ENCODE data around the gene RGS7. TPM values are rescaled to one million over a fixed set of nuclear protein-coding genes. Genes with fewer than 3 reads are reported as not detected.

RGS7 gene
- total RNA-seq, 1 experiment from 2014 or later, result 1.0 TPM

DNA sequence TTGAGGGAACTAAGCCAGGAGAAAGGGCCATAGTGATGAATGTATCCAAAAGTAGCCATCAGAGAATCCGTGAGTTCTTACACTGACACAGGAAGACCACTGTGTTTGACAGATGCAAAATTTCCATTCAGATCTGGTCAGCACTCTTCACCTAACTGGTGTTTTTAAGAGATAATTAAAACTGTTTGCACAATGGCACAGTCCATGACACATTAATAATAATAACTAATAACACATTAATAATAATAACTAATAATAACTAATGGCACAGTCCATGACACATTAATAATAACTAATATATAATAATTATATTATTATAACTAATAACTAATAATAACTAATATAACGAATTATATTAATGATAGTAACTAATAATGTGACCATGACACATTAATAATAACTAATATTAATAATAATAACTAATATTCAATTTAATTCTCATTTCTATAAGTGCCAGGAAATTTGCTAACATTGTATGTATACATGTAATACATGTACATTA is 195.8 kb downstream of the RGS7 start:
- TF ChIP-seq, protein P1, sequence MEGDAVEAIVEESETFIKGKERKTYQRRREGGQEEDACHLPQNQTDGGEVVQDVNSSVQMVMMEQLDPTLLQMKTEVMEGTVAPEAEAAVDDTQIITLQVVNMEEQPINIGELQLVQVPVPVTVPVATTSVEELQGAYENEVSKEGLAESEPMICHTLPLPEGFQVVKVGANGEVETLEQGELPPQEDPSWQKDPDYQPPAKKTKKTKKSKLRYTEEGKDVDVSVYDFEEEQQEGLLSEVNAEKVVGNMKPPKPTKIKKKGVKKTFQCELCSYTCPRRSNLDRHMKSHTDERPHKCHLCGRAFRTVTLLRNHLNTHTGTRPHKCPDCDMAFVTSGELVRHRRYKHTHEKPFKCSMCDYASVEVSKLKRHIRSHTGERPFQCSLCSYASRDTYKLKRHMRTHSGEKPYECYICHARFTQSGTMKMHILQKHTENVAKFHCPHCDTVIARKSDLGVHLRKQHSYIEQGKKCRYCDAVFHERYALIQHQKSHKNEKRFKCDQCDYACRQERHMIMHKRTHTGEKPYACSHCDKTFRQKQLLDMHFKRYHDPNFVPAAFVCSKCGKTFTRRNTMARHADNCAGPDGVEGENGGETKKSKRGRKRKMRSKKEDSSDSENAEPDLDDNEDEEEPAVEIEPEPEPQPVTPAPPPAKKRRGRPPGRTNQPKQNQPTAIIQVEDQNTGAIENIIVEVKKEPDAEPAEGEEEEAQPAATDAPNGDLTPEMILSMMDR (IDR thresholded peaks at IDR 0.05; ENCODE audit: unreplicated experiment), result no peak
- BruUV-seq (replicated peaks), result no TSS peak
- peaks cover 12% of the 10 kb centered on the region for H3K4me1 Mint-ChIP-seq (ENCODE audit: low read depth, unreplicated experiment)
- no peak for DNase-seq
- CTCF ChIA-PET, result no interaction called here
- intact Hi-C loops (cut with micrococcal nuclease; ENCODE audit: unreplicated experiment), result no loop called here
- no peak overlapping the region for H3K4me3 Mint-ChIP-seq (ENCODE audit: low read depth, unreplicated experiment)
- no peak overlapping the region for H3K27ac Mint-ChIP-seq (ENCODE audit: unreplicated experiment)
- no peaks in the 10 kb centered on the region for H3K9me3 Mint-ChIP-seq (ENCODE audit: low read depth, unreplicated experiment)
- H3K27me3 Mint-ChIP-seq (ENCODE audit: unreplicated experiment), result no peaks in the 10 kb centered on the region
- H3K36me3 Mint-ChIP-seq (ENCODE audit: insufficient read depth, unreplicated experiment), result peaks cover 10% of the 10 kb centered on the region

DNA sequence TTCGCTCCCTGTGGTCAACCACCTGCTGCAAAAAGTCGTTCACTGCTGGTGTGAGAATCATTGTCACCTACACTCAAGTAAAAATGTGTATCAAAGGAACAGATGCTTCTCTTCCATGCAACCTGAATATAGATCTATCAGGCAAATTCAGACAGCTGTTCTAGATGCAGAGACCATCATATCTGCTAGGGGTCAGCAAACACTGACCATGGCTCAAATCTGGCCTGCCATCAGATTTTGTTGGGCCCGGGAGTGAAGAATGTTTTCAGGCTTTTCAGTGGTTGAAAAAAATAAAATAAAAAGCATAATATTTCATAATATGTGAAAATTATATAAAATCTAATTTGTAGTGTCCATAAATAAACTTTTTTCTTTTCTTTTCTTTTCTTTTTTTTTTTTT is 199.6 kb downstream of the RGS7 start:
- TF ChIP-seq, protein P1 (IDR thresholded peaks at IDR 0.05; ENCODE audit: unreplicated experiment), result no peak
- Mint-ChIP-seq H3K36me3 (ENCODE audit: insufficient read depth, unreplicated experiment) (peaks cover 16% of the 10 kb centered on the region), H3K27ac (ENCODE audit: unreplicated experiment) (peak overlapping the region; percentile 92), H3K4me3 (ENCODE audit: low read depth, unreplicated experiment) (no peak overlapping the region), H3K4me1 (ENCODE audit: low read depth, unreplicated experiment) (peaks cover 21% of the 10 kb centered on the region), H3K27me3 (ENCODE audit: unreplicated experiment) (no peaks in the 10 kb centered on the region), H3K9me3 (ENCODE audit: low read depth, unreplicated experiment) (no peaks in the 10 kb centered on the region)
- peak; percentile 9 for DNase-seq
- CTCF ChIA-PET, result interaction anchor here (0.6 to 2.0 kb wide), 2 partner anchors 158 to 328 kb away, joined by 4 to 7 read pairs; no protein-coding TSS in a partner anchor
- no TSS peak for BruUV-seq (replicated peaks)
- intact Hi-C loops (cut with micrococcal nuclease; ENCODE audit: unreplicated experiment), result loop anchor here (2.0 to 10.0 kb wide), 3 partner anchors 33 to 193 kb away; no protein-coding TSS in a partner anchor

DNA sequence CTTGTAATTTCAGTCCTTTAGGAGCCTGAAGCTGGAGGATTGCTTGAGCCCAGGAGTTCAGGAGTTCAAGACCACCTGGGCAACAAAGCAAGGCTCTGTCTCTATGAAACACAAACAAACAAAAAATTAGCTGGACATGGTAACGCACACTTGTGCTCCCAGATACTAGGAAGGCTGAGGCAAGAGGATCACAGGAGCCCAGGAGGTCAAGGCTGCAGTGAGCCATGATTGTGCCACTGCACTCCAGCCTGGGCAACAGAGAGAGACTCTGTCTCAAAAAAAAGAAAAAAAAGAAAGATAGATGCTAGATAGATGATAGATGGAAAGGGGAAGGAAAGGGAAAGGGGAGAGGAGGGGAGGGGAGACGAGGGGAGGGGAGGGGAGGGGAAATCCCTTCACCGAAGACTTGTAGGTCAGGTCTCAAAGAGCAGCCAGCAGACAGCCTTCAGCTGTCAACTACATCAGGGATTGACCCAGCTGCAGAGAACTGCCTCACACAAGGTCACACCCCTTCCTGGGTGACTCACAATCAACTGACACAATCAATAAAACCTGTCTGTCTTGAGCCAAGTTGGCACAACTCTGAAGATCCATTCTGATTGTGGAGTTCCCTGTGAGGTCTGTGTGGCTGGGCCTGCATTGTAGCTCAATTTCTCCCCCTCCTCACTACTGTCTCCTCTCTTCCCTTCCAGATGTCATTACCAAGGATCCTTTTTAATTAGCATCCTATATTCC is 200.6 kb downstream of the RGS7 start:
- BruUV-seq (replicated peaks), result no TSS peak
- Mint-ChIP-seq H3K4me3 (ENCODE audit: low read depth, unreplicated experiment) (peak overlapping the region; percentile 45), H3K9me3 (ENCODE audit: low read depth, unreplicated experiment) (no peaks in the 10 kb centered on the region), H3K36me3 (ENCODE audit: insufficient read depth, unreplicated experiment) (peaks cover 16% of the 10 kb centered on the region), H3K27me3 (ENCODE audit: unreplicated experiment) (no peaks in the 10 kb centered on the region), H3K4me1 (ENCODE audit: low read depth, unreplicated experiment) (peaks cover 21% of the 10 kb centered on the region), H3K27ac (ENCODE audit: unreplicated experiment) (peak overlapping the region; percentile 92)
- intact Hi-C loops (cut with micrococcal nuclease; ENCODE audit: unreplicated experiment), result loop anchor here (2.0 to 10.0 kb wide), 3 partner anchors 34 to 192 kb away; no protein-coding TSS in a partner anchor
- CTCF ChIA-PET, result interaction anchor here (0.5 to 2.0 kb wide), 6 partner anchors 25 to 329 kb away, joined by 3 to 7 read pairs (median 5); no protein-coding TSS in a partner anchor
- TF ChIP-seq, protein P1 (IDR thresholded peaks at IDR 0.05; ENCODE audit: unreplicated experiment), result no peak
- peak; percentile 85 for DNase-seq

DNA sequence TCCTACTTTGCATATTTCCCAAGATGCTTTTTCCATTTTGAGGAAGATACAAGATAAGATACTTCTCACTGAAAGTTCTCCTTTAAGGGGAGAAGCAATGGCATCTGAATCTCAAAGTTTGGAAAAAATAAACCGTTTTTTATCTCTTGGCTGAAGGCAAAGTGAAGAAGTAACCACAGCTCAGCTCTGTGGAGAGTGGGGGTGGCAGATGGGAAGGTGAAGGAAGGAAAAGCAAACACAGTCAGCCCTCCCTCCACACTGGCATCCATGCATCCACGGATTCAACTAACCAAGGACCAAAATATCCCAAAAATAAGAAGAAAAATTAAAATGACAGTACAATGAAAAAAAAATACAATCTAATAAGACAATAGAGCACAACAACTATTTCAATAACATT is 211.1 kb downstream of the RGS7 start:
- TF ChIP-seq, protein P1 (IDR thresholded peaks at IDR 0.05; ENCODE audit: unreplicated experiment), result no peak
- peaks cover 5% of the 10 kb centered on the region for H3K4me1 Mint-ChIP-seq (ENCODE audit: low read depth, unreplicated experiment)
- peaks cover 4% of the 10 kb centered on the region for H3K9me3 Mint-ChIP-seq (ENCODE audit: low read depth, unreplicated experiment)
- intact Hi-C loops (cut with micrococcal nuclease; ENCODE audit: unreplicated experiment), result no loop called here
- H3K36me3 Mint-ChIP-seq (ENCODE audit: insufficient read depth, unreplicated experiment), result no peaks in the 10 kb centered on the region
- BruUV-seq (replicated peaks), result no TSS peak
- no peak overlapping the region for H3K4me3 Mint-ChIP-seq (ENCODE audit: low read depth, unreplicated experiment)
- no peak overlapping the region for H3K27ac Mint-ChIP-seq (ENCODE audit: unreplicated experiment)
- CTCF ChIA-PET, result no interaction called here
- DNase-seq, result no peak
- H3K27me3 Mint-ChIP-seq (ENCODE audit: unreplicated experiment), result no peaks in the 10 kb centered on the region

All from Calu3 (cell line).